ENCODE measurements around the gene LRRC8C.
A peak's percentile ranks its signal among the peaks of the same experiment; 100 is the strongest.

LRRC8C gene

DNA sequence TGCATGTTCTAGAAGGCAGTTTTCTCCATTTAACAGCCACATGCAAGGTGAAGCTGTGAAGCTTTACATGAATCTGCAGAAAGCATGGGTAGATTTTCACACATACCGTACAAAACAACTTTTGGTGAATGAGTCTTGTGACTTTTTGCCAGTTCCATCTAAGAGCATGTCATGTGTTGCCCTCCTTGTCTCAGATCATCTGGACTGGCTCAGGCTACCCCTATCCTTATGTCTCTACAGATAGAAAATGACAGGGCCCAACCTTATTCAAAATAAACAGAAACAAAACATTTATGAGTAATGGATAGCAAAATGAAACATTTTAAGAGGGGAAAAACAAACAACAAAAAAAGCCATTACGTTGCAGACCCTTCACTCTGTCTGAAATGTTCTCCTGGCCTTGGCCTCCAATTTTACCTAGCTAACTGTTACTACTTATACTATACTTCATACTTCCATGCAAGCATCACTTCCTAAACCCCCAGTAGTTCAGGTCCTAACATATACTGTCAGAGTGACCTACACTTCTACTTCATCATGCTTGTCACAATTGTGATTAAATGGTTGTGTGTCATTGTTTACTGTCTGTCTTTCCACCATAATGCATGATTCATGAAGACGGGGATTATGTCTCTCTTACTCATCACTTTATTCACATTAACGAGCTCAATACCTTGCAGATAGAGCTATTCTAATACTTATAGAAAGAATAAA is 39.0 kb downstream of the LRRC8C start:
- DNase-seq (ENCODE audit: low spot score) = no peak

DNA sequence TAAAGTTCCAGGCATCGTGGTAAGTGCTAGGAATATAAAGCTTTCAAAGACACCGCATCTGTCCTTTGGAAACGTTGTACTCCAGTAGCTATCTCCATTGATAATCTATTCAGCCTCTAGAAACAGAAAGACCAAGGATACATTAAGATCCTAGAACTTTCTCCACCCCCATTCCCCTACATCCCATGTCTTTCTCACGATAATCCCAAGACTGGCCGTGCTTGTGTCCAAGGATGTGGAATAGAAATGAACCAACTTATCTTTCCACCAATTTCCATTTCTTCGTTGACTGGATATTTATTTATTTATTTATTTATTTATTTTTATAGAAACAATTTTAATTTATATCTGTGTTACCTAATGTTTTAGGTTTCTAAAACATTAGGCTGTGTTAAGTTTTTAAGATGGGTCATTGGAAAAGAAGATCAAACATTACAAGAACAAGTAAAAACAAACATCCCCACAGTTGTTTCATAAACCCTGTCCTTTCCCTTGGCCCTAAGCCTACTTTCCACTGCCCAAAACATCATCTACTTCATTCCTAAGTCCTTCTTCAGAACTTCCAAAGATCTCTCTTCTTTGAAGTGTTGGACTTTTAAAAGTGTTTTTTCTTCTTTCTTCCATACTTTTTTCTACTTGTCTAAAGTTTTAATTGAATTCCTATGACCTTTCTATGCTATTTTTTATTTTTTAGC is 39.7 kb downstream of the LRRC8C start:
- DNase-seq (ENCODE audit: low spot score) = no peak

DNA sequence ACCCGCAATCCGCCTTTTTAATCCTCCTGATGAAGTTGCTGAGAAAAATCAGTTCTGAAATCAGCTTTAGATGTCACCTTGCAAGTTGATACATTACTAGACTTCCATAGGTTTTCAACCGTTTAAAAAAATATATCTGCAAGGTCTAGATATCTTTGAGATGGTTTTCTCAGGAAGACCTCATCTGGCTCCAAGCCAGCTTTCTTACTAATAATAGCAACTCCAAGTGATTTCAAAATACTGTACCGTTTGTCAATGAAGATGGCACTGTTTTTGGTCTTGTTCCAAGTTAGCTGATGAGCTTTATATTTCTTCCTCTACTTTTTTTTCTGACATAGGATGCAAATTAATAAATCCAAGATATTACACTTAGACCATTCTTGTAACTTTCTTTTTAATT is 40.3 kb downstream of the LRRC8C start:
- no peak for DNase-seq (ENCODE audit: low spot score)

DNA sequence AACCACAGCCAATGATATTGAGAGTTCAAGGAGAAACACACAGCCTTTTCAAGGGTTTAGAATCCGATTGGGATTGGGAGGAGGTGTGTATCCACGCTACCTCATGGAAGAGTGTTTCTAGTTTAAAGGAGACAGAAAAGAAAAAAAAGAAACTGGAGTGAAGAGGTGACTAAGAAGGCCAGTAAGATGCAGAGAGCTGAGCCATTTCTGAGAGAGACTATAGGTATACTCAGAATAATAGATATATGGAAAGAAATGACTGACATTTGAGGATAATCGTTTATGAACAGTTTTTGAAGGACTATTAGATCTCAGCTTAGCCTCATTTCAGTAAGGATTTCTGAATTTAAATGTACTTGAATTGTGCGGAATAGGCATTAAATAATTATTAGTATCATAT is 42.8 kb downstream of the LRRC8C start:
- no peak for DNase-seq (ENCODE audit: low spot score)

DNA sequence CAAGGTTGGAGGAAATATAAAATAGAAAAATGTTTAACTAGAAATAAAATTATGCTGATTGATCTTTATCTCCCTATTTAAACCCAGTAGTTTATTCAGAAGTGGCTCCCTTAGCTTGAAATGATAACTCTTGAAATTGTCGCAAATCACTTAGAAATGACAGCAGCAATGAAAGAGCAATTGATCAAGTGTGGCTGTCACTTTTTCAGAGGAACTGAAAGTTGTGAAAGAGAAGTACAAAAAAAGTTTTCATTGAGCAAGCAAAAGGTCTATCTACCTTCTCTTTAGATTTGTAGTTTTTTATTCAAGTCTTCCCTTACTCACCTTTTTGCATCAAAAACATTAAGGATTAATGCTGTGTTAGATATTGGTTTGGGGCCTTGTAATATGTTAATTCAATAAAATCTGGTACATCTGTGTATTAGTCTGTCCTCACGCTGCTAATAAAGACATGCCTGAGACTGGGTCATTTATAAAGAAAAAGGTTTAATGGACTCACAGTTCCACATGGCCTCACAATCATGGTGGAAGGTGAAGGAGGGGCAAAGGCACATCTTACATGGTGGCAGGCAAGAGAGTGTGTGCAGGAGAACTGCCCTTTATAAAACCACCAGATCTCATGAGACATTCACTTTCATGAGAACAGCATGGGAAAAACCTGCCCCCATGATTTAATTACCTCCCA is 48.3 kb downstream of the LRRC8C start:
- DNase-seq (ENCODE audit: low spot score) = peak; percentile 20

DNA sequence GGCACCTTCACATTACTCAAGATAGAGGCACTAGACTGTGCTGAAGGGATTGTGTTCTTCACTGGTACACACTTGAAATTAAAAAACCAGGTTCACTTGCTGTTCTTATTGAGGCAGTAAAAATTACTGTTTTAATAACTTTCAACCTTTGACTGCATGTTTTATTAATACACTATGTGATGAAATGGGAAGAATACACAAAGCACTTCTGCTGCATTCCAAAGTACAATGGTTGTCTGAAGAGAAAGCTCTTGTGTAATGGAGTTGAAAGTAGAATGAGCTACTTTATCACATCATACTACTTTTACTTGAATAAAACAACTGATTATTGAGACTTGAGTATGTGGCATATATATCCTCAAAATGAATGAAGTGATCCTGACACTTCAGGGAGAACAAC is 49.7 kb downstream of the LRRC8C start:
- no peak for DNase-seq (ENCODE audit: low spot score)

DNA sequence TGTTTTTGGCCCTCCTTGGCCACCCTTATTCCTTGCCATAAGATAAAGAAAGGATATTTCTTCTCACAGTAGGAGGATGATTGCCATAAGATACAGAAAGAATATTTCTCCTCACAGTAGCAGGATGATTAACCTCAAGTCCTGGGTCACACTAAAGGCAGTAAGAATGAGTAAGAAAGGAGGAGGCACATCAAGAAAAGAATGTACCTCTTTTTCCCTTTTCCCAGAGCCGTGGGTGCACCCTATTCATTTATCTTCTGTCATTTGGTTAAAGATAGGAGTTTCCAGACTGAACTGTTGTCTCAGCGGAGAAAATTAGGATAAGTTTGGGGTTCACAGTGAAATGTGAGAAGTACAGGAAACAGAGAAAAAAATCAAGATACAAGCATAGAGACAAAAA is 52.5 kb downstream of the LRRC8C start:
- no peak for DNase-seq (ENCODE audit: low spot score)

DNA sequence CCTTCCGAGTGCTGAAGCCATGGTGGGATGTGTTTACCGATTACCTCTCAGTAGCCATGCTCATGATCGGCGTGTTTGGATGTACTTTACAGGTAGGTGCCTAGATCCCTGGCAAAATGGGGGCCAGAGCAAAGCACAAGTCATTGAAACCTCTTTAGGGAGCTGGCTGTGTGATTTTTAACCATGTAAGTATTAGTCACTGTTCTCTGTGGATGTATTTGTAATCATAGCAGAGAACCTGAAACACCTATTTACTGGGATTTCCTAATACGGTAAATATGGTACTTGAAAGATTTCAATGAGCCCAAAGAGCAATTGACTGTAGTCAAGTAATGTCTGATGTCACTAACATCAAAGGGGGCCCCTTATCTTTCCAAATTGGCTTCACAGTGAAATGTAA is 53.6 kb downstream of the LRRC8C start:
- no peak for DNase-seq (ENCODE audit: low spot score)

DNA sequence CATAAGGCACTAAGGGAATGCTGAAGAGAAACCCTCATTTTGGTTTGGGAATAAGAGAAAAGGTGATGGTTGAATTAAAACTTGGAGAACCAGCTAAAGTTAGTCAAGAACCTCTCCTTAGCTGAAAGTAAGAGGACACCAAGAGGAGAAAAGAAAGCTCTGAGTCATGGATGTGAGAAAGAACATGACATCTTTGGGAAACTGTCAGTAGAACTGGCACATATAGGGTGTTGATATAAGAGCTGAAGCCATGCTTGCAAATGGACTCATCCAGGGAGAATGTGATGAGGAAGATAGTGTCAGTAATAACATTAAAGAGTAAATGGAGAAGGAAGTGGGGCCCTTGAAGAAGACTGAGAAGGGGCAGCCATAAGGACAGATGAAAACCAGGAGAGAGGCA is 54.3 kb downstream of the LRRC8C start:
- DNase-seq (ENCODE audit: low spot score) = no peak

DNA sequence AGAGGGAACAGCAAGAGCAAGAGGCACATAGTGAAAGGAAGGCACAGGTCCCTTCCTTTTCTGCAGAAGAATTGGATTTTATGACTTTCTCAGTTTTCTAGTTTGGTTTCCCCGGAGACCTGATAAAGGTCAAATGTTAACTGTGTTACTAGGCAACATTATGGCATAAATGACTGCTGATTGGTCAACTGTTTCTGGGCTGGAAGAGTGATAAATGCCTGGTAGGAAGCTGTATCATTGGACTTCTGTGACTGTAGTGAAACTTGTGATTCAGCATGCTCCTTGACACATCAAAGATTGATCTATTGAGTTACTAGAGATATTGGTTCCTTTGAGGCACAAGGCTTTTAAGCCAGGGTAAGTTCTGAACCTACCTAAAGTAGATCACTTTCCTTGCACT is 55.7 kb downstream of the LRRC8C start:
- no peak for DNase-seq (ENCODE audit: low spot score)

DNA sequence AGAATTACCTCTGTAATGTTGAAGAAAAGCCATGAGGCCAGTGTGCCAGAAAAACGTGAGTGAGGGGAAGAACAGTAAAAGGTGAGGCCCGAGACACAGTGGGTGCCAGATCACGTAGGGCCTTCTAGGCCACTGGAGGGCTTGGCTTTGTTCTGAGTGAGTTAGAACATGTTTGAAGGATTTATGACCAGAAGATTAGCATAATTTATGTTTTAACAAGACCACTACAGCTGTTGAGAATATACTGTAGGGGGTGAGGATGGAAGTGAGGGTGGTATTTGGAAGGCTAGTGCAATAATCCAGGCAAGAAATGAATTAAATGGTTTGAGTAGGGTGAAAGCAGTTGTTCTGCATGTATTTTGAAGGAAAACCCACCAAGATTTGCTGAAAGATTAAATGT is 56.3 kb downstream of the LRRC8C start:
- no peak for DNase-seq (ENCODE audit: low spot score)

DNA sequence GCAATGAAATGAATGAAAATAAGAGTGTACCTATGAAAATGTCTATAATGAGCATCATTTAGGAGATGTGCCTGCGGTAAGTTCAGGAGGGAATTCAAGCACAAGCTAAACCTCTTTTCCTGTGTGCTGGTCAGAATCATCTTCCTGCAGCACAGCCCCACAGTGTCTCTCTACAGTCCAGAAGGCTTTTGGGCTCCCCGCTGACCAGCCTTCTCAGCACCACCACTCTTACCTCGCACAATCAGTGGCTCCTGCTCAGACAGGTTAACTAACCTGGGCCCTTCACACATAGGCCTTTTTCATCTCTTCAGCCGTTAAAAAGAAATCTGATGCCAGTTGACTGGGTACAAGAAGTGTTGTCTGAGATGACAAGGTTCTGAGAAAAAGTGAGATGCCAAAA is 57.7 kb downstream of the LRRC8C start:
- DNase-seq (ENCODE audit: low spot score) = no peak

DNA sequence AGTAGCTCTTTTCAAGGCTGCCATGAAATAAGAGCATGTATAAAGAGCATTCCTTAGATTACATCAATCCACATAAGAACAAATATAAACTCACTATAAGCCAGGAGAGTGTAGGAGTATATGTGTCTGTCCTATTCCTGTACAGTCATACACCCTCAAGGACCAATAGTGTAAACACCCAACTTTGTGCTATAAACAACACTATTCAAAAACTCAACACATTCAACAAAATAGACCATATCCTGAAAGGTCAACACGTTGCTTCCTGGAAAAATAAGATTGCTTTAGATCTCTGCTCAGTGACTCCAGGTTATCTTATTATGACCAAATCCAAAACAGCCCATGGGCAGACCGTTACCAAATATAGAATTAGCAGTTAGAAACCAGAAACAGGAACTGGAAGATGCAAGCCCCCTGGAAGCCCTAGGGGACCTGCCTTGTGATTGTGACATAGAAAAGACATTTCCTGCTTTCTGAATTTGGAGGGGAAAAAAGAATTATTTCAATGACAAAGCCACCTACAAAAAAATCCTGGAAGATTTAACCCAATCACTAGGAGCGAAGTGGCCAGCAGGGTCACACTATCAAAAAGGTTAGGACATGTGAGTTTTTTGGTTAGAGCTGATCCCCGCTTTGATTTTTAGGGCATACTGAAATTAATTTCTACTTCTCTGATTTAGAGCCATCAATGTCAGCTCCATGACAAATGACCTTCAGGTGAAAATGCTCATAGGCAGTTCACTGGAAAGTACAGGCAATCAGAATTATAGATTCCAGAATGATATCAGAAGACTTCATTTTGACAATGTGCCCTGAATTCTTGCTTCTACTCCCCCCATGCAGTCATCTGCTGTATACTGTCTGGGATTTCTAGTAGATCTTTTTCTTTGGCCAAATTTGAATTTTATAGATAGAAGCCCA is 59.9 kb downstream of the LRRC8C start:
- peak; percentile 44 for DNase-seq (ENCODE audit: low spot score)

DNA sequence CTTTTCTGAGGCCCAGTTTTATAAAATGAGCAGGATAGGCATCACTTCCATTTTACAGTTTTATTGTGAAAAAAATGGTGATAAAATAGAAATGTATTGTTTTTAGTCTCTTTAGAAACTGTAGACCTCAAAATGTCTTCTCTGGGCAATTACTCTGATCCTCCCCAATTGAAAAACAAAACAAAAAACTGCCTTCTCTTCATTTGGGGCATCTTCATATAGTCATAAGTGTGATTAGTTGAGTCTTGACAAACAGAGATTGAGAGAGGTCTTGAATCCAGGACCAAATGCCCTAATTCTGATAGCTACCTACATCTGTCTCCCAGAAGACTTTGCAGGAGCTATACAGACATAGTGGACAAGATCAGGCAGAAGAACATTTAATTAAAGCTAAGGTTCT is 62.9 kb downstream of the LRRC8C start:
- DNase-seq (ENCODE audit: low spot score) = no peak

DNA sequence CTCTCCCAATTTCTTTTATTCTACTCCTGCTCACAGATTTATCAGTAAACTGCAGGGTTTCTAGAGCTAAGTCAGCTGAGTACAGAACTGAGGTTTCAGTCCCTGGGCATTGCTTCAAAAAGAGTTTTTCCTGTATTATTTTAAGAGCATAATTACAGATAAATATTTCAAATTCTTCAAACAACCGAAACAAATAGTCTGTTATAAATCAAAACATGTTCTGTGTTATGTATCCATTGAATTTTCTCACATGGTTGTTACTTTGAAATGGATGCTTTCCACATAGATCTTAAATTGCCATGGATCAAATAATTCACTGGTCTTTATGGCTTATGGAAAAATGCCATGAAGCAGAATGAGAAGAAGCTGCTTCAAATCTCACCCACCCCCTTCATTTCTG is 64.5 kb downstream of the LRRC8C start:
- no peak for DNase-seq (ENCODE audit: low spot score)

DNA sequence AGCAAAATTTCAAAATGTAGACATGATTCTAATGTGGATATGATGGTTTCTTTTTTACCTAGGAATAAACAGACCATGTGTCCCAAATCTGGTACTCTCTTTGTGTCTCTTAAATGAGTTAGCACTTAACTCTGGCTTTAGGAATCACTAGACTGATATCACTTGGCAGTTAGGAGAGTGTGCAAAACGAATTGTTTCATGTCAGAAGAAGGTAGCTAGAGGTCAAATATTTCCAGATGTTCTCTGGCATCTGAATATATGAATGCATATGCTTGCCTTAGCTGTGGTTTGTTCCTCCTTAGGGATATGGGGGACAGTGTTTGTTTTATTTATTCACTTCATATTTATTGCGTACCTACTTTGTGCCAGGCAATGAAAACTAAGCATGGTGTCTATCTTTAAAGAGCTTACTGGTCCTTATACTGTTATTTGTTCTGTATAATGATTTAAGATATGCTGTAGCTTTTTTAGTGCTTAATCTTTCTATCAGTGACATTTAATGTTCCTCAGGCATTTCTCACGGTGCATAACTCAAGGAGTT is 65.2 kb downstream of the LRRC8C start:
- DNase-seq (ENCODE audit: low spot score) = no peak

DNA sequence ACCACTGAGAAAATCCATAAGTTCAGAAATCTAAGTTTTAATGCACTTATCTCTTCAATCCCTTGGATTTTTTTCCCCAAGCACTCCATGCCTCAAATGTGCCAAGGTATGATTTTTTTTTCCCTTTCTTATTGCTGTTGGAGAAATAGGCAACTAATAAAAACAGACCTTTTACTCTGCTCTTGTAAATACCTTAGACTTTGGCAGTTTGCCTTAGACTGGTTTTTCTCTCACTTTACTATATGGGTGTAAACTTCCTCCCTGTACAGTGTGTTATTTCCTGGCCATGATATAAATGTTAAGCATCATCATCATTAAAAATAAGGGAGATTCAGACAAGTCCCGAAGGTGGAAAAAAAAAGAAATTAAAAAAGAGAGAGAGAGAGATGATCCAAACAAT is 65.7 kb downstream of the LRRC8C start:
- DNase-seq (ENCODE audit: low spot score) = no peak

DNA sequence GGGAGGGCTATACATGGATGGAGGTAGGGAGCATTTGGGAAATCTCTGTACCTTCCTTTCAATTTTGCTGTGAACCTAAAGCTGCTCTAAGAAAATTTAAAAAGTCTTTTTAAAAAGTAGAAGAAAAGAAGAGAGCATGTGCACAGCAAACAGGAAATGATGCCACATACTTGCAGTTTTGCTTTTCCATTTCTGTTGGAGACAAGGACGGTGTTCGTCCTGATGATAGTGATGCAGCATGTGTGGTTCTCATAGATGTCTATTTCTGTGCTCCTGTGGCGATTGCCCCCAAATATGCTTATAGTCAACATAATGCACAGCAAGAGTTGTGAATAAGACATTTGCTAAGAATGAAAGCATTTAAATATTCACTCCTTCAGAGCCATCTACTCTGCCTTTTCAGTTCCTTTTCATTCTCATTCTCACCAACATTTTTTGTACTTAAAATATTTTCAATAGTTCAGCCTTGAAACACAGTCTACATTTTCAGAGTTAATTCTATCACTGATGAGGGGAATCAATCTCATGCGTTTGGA is 66.6 kb downstream of the LRRC8C start:
- DNase-seq (ENCODE audit: low spot score) = no peak

DNA sequence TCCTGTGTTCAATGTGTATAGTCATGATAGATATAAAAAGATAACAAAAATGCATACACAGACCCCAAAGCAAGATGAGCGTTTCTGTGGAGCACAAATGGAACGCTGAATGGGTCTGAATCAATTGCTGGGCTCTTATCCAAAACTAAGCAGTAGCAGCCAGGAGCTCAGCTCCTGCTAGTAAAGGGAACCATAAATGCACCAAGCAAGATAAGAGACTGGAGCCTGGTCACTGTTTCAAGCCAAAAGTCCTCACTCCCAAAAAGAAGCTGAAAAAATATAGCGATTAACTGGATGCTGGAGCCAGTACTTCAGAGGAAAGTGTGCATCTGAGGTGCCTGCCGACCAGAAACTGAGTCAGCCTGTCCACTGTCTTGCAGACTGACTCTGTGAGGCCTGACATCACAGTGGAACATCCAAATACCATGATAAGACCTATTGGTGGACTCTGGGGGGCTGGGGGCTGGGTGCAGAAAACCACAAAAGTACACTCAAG is 68.9 kb downstream of the LRRC8C start:
- no peak for DNase-seq (ENCODE audit: low spot score)

DNA sequence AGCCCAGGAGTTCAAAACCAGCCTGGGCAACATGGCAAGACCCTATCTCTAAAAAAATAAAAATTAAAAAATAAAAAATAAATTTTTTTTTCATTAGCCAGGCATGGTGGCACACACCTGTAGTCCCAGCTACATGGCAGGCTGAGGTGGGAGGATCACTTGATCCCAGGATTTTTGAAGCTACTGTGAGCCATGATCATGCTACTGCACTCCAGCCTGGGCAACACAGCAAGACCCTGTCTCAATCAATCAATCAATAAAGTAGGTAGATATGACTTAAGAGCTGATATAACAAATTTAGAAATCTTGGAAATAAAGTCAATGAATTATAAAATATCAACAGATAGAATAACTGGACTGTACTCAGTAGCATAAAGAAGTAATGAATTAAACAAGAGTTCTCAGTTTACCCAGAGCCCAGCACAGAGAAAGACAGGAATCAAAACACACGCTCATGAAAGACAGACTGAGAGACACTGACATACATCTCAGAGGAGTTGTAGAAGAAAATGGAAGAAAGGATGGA is 69.7 kb downstream of the LRRC8C start:
- no peak for DNase-seq (ENCODE audit: low spot score)

DNA sequence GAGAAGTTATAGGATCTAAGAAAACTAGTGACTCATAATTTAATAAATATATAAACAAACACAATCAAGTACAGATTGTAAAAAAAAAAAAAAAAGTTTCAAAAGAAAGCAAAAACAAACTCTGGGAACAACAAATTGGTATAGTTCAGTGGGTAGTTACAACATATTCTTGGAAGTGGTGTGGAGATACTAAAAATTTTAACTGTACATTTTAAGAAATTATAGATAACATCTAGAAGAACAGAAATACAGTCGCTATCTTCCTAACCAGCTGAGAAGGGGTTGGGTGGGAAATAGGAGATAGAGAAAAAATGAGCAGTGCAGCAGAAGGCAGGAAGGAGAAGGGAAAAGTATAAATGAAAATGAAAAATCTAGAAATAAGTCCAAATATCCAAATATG is 70.5 kb downstream of the LRRC8C start:
- DNase-seq (ENCODE audit: low spot score) = no peak

Measured in germinal center (tissue), 1 donor.